Measurements from ENCODE around the gene ACSF3. TPM values are rescaled to one million over a fixed set of nuclear protein-coding genes. Genes with fewer than 3 reads are reported as not detected.

ACSF3 gene
- total RNA-seq, 4 donors from 2014 or later, result 17.8 to 20.7 (median 19.4) TPM

DNA sequence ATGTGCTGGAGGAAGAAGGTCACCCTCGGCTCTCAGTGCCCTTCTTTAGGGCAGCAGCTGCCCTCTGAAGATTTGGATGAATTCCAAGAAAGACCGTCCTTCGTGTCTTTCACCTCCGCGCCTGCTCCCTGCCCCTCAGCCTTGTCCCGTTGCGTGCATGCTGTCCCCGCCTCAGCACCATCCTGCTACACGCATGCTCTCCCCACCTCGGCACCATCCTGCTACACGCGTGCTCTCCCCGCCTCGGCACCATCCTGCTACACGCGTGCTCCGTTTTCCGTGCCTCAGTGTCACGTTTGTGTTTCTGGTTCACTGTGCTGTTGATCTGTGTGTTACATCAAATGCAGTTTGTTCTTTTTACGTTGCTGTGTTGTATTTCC is 13.5 kb downstream of the ACSF3 start:
- DNase-seq, result no peak
- H3K9me3 ChIP-seq, result no peaks in the 10 kb centered on the region
- no peak overlapping the region for H3K27ac ChIP-seq
- TF ChIP-seq POLR2A (IDR thresholded peaks at IDR 0.05) (no peak), CTCF (IDR thresholded peaks at IDR 0.05 in 4 of 5, conservative IDR thresholded peaks at IDR 0.05 in 1 of 5) (no peak)
- no peaks in the 10 kb centered on the region for H3K4me1 ChIP-seq
- peaks cover 0 to 38% of the 10 kb centered on the region in 2 donors for H3K36me3 ChIP-seq
- intact Hi-C loops (cut with DNase I; ENCODE audit: low total_unique reads) (no loop called here), in situ Hi-C loops (cut with MboI; ENCODE audit: low sequenced_read_pairs in 4 of 4) (no loop called here)
- ATAC-seq, result no peak
- no peak overlapping the region for H3K4me3 ChIP-seq
- no peaks in the 10 kb centered on the region for H3K27me3 ChIP-seq

DNA sequence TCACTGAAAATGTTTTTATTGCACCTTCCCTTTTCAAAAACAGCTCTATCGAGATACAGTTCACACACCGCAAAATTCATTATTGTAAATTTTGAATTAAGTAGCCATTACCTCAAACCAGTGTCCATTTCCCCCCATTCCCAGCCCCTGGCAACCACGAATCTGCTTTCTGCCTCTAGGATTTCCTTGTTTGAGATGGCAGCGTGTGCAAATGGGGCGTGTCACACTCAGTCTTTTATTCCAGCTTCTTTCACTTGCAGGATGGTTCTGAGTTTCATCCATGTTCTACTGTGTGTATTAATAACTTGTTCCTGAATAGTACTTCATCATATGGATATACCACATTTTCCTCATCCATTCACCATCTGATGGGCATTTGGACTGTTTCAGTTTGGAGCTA is 14.8 kb downstream of the ACSF3 start:
- no peaks in the 10 kb centered on the region for H3K27me3 ChIP-seq
- TF ChIP-seq CTCF (IDR thresholded peaks at IDR 0.05 in 4 of 5, conservative IDR thresholded peaks at IDR 0.05 in 1 of 5), result no peak
- no peak for TF ChIP-seq POLR2A (IDR thresholded peaks at IDR 0.05)
- H3K36me3 ChIP-seq, result peaks cover 0 to 38% of the 10 kb centered on the region in 2 donors
- intact Hi-C loops (cut with DNase I; ENCODE audit: low total_unique reads), result no loop called here
- H3K4me3 ChIP-seq, result no peak overlapping the region
- no peak overlapping the region for H3K27ac ChIP-seq
- H3K9me3 ChIP-seq, result no peaks in the 10 kb centered on the region
- in situ Hi-C loops (cut with MboI; ENCODE audit: low sequenced_read_pairs in 4 of 4), result no loop called here
- no peaks in the 10 kb centered on the region for H3K4me1 ChIP-seq
- no peak for ATAC-seq
- no peak for DNase-seq

DNA sequence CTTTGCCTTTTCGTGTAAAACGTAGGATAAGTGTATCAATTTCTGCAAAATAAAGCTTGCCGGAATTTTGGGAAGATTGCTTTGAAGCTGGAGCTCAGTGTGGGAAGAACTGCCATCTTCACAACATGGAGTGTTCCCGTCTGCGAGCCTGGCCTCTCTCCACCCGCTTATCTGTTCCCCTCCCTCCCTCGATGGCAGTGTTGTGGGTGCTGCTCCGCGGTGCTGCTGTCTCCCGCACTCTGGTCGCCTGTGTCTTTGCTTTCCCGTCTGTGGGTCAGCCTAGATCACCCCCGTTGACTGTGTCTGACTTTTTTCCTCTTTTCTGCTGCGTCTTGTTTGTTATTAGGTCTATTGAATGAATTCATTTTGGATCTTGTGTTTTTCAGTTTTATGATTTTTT is 17.0 kb downstream of the ACSF3 start:
- peaks cover 0 to 44% of the 10 kb centered on the region in 2 donors for H3K36me3 ChIP-seq
- no peak for DNase-seq
- intact Hi-C loops (cut with DNase I; ENCODE audit: low total_unique reads), result no loop called here
- H3K9me3 ChIP-seq, result no peaks in the 10 kb centered on the region
- no peak for ATAC-seq
- H3K4me3 ChIP-seq, result no peak overlapping the region
- no peaks in the 10 kb centered on the region for H3K27me3 ChIP-seq
- no peak for TF ChIP-seq POLR2A (IDR thresholded peaks at IDR 0.05)
- no peak for TF ChIP-seq CTCF (IDR thresholded peaks at IDR 0.05 in 4 of 5, conservative IDR thresholded peaks at IDR 0.05 in 1 of 5)
- in situ Hi-C loops (cut with MboI; ENCODE audit: low sequenced_read_pairs in 4 of 4), result no loop called here
- no peak overlapping the region for H3K27ac ChIP-seq
- no peaks in the 10 kb centered on the region for H3K4me1 ChIP-seq

- Histone ChIP-seq H3K27ac (no peak overlapping the region), H3K36me3 (peaks cover 0 to 51% of the 10 kb centered on the region in 2 donors)
Measured at GRCh38 chr16:89111263-89111662, 17.6 kb downstream of the ACSF3 start.

More at GRCh38 chr16:89111263-89111662, 17.6 kb downstream of the ACSF3 start:
- ATAC-seq, result no peak
- DNase-seq, result no peak
- H3K27me3 ChIP-seq, result no peaks in the 10 kb centered on the region
- intact Hi-C loops (cut with DNase I; ENCODE audit: low total_unique reads), result no loop called here
- H3K9me3 ChIP-seq, result no peaks in the 10 kb centered on the region
- H3K4me3 ChIP-seq, result no peak overlapping the region
- in situ Hi-C loops (cut with MboI; ENCODE audit: low sequenced_read_pairs in 4 of 4), result no loop called here
- no peaks in the 10 kb centered on the region for H3K4me1 ChIP-seq
- no peak for TF ChIP-seq POLR2A (IDR thresholded peaks at IDR 0.05)
- TF ChIP-seq CTCF (IDR thresholded peaks at IDR 0.05 in 4 of 5, conservative IDR thresholded peaks at IDR 0.05 in 1 of 5), result no peak

All from gastrocnemius medialis (tissue), 4 donors.